A549 (cell line): ENCODE data around the gene FPR1. TPM values are rescaled to one million over a fixed set of nuclear protein-coding genes. Genes with fewer than 3 reads are reported as not detected.

Source experiments
- ATAC-seq, 2 experiments: fragments of 200-7000 bp in 1 of 2; fragments of >200 bp in 1 of 2; cut with Nextera tagmentation in 1 of 2; cut with Tn5 transposase in 1 of 2; 3 replicates each; pipeline versions ENCODE4 v1.8.0 to v1.9.1; 2018 to 2020; ENCODE audit warnings: mild to moderate bottlenecking in 1 of 2, moderate library complexity in 1 of 2
- CTCF ChIA-PET: fragments of 300-600 bp; sonication (Branson Sonifier 250); formaldehyde crosslinking; extraction: SDS; loops from one replicate; lab custom pipeline; 2021; ENCODE audit warnings: antibody characterized with exemption, inconsistent platforms; lab: Yijun Ruan, JAX
- POLR2A ChIA-PET: fragments of 350-600 bp; formaldehyde crosslinking; extraction: SDS; loops from one replicate; lab custom pipeline; 2021; ENCODE audit warnings: antibody characterized with exemption, inconsistent platforms; lab: Yijun Ruan, JAX
- DNase-seq, 2 experiments: peaks; one replicate each; pipeline versions ENCODE4 v3.0.0 to v3.0.0-alpha.2; 2011 to 2016; ENCODE audit warnings: low read depth in 1 of 2, low spot score in 1 of 2
- FAIRE-seq: peaks from 2 replicates; lab custom pipeline; 2011; peaks lifted over from hg19 to GRCh38; lab: Jason Lieb, UNC
- H3K27ac ChIP-seq, 2 experiments: fragments of >200 bp; sonication (Bioruptor Twin); formaldehyde crosslinking; 3 replicates each; pipeline ENCODE4 v1.5.1; 2016 to 2017
- H3K4me1 ChIP-seq: fragments of >200 bp; sonication (Bioruptor Twin); formaldehyde crosslinking; 3 replicates; pipeline ENCODE4 v1.6.1; 2016
- H3K4me2 ChIP-seq: fragments of >200 bp; sonication (Bioruptor Twin); formaldehyde crosslinking; 3 replicates; pipeline ENCODE4 v1.6.1; 2016
- H3K4me3 ChIP-seq: fragments of >200 bp; sonication (Bioruptor Twin); formaldehyde crosslinking; 3 replicates; pipeline ENCODE4 v1.5.1; 2016
- H3K9me3 ChIP-seq: fragments of >200 bp; sonication (Bioruptor Twin); formaldehyde crosslinking; 3 replicates; pipeline ENCODE4 v1.6.1; 2016
- BHLHE40 ChIP-seq: IDR thresholded peaks from 2 replicates; pipeline ENCODE4 v1.6.1; 2012; ENCODE audit warnings: low read depth, low read length, inconsistent platforms
- CBX2 ChIP-seq: fragments of 200-600 bp; sonication (generic); IDR thresholded peaks from 2 replicates; pipeline ENCODE4 v1.6.1; 2016; ENCODE audit warnings: low read depth, mild to moderate bottlenecking, borderline replicate concordance
- CHD4 ChIP-seq: fragments of 200-600 bp; sonication (generic); IDR thresholded peaks from 2 replicates; pipeline ENCODE4 v1.6.1; 2016; ENCODE audit warnings: antibody characterized with exemption, mild to moderate bottlenecking, borderline replicate concordance
- EP300 ChIP-seq, 2 experiments: fragments of >200 bp; sonication (Bioruptor Twin); formaldehyde crosslinking; IDR thresholded peaks; 2 replicates in 1 of 2; 3 replicates in 1 of 2; pipeline ENCODE4 v1.6.1; 2016 to 2017
- ESRRA ChIP-seq: fragments of 150-350 bp; IDR thresholded peaks from 2 replicates; pipeline ENCODE4 v1.6.1; 2014; ENCODE audit warnings: mild to moderate bottlenecking, low read length, borderline replicate concordance
- FOXS1 ChIP-seq: fragments of 250-450 bp; sonication (Bioruptor Pico); IDR thresholded peaks from 2 replicates; pipeline ENCODE4 v1.5.0; 2020; ENCODE audit warnings: mild to moderate bottlenecking, moderate library complexity
- HDAC2 ChIP-seq: fragments of 200-600 bp; sonication (generic); IDR thresholded peaks from 2 replicates; pipeline ENCODE4 v1.6.1; 2016
- KDM5A ChIP-seq: fragments of 200-600 bp; sonication (generic); IDR thresholded peaks from 2 replicates; pipeline ENCODE4 v1.6.1; 2016; ENCODE audit warnings: antibody characterized with exemption, mild to moderate bottlenecking
- MAFK ChIP-seq: fragments of 450-650 bp; IDR thresholded peaks from 2 replicates; pipeline ENCODE4 v1.6.1; 2014; ENCODE audit not compliant: partially characterized antibody
- NFE2L2 ChIP-seq: fragments of 150-350 bp; conservative IDR thresholded peaks from 2 replicates; pipeline ENCODE4 v1.6.1; 2014; ENCODE audit warnings: low read length
- NR3C1 ChIP-seq: fragments of >200 bp; sonication (Bioruptor Twin); formaldehyde crosslinking; IDR thresholded peaks from 3 replicates; pipeline ENCODE4 v1.6.1; 2017
- POLR2A ChIP-seq: IDR thresholded peaks from 2 replicates; pipeline ENCODE4 v1.6.1; 2012; ENCODE audit warnings: mild to moderate bottlenecking, low read length
- POLR2AphosphoS2 ChIP-seq: conservative IDR thresholded peaks from 2 replicates; pipeline ENCODE4 v1.6.1; 2012; ENCODE audit warnings: low read length, improper control_type of control experiment, inconsistent platforms
- RAD21 ChIP-seq, 2 experiments: fragments of >200 bp in 1 of 2; sonication (Bioruptor Twin) in 1 of 2; formaldehyde crosslinking in 1 of 2; IDR thresholded peaks in 1 of 2; conservative IDR thresholded peaks in 1 of 2; 2 replicates in 1 of 2; 3 replicates in 1 of 2; pipeline ENCODE4 v1.6.1; 2012 to 2018; ENCODE audit warnings: inconsistent platforms in 1 of 2
- RARB ChIP-seq: fragments of 250-450 bp; sonication (Bioruptor Pico); IDR thresholded peaks from 2 replicates; pipeline ENCODE4 v1.8.0; 2021; ENCODE audit warnings: mild to moderate bottlenecking, moderate library complexity
- SMC3 ChIP-seq: fragments of >200 bp; sonication (Bioruptor Twin); formaldehyde crosslinking; IDR thresholded peaks from 3 replicates; pipeline ENCODE4 v1.6.1; 2018; ENCODE audit warnings: inconsistent platforms
- TP53 ChIP-seq: fragments of 250-450 bp; sonication (Bioruptor Pico); IDR thresholded peaks from 2 replicates; pipeline ENCODE4 v1.5.0; 2021; ENCODE audit warnings: mild to moderate bottlenecking, moderate library complexity
- ZC3H11A ChIP-seq: fragments of 450-650 bp; IDR thresholded peaks from 2 replicates; pipeline ENCODE4 v1.6.1; 2014; ENCODE audit warnings: antibody characterized with exemption, mild to moderate bottlenecking
- ZNF302 ChIP-seq: fragments of 250-450 bp; sonication (Bioruptor Pico); IDR thresholded peaks from 2 replicates; pipeline ENCODE4 v1.9.0; 2021; ENCODE audit warnings: inconsistent platforms, mild to moderate bottlenecking, moderate library complexity
- WGBS: methylation state at CpG from one replicate; pipeline ENCODE4 v1.1.6; 2017; ENCODE audit errors: missing lambda C conversion rate; 5-methylcytosine and 5-hydroxymethylcytosine counted together
- polyA plus RNA-seq, 4 experiments: library from polyadenylated mRNA; depleted of rRNA in 3 of 4; stranded (reverse); fragments of >200 nt; fragmentation: RNase III in 1 of 4; extraction: RNeasy Plus Mini Kit Qiagen cat#74134 plus additional on column Dnase treatment in 1 of 4; gene quantifications; 2 replicates in 3 of 4; 3 replicates in 1 of 4; pipeline ENCODE4 v1.2.3, GENCODE V29; 2011 to 2017
- TF ChIP-seq, protein P1 (sequence below): IDR thresholded peaks from 2 replicates; pipeline ENCODE4 v1.6.1; 2012
- TF ChIP-seq, protein P2 (sequence below): fragments of >200 bp; sonication (Bioruptor Twin); formaldehyde crosslinking; IDR thresholded peaks from 3 replicates; pipeline ENCODE4 v1.6.1; 2016
- TF ChIP-seq, protein P3 (sequence below): IDR thresholded peaks from 2 replicates; pipeline ENCODE4 v1.6.1; 2012

FPR1 gene
- polyA plus RNA-seq, 2 of the 4 experiments (the other 2 are of a cell fraction): not detected

DNA sequence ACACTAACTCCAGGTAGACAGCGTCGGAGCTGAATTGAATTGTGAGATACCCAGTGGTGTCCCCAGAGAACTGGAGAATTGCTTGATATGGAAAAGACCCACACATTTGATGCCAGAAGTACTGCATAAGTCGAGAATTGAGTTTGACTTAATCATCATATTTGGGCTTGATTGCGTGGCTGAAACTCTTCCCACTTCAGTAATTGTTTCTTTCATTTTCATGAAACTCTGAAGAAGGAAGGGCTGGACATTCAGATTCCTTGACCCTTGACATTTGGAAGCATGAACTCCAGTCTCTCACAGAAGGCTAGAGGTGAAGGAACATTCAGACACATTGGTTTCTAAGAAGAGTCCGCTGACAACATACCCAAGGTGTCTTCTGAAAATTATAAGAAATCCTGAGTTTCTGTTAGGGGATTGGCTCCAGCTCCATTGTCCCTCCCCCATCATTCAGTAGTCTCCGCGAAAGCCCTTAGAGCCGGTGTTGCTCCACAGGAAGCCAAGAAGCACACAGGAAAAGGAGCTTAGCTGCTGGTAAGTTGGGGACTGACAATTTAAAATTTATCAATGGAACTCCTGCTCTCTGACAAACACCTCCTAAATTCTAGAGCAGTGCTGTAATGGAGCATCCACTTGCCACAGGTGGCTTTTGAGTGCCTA is 9.1 kb upstream of the FPR1 start, which contains the start of gene FPR2:
FPR2 (plus strand) TSS at position 484 of the 660 bp plus-strand sequence. CDS start 7,479 bp downstream, outside the sequence.
- Histone ChIP-seq H3K4me2 (no peak within 1 kb of the TSS), H3K27ac (no peak within 1 kb of the TSS), H3K9me3 (peaks cover 24% of the 10 kb centered on the region), H3K4me3 (no peak within 1 kb of the TSS), H3K4me1 (no peaks in the 10 kb centered on the region)
- TF ChIP-seq SMC3: no peak
- ATAC-seq (no peak), DNase-seq (no peak), FAIRE-seq (no peak)
- 36% methylated on average over 8 of the region's 8 CpGs for whole genome bisulfite sequencing
- ChIA-PET CTCF (no interaction called here), POLR2A (no interaction called here)

DNA sequence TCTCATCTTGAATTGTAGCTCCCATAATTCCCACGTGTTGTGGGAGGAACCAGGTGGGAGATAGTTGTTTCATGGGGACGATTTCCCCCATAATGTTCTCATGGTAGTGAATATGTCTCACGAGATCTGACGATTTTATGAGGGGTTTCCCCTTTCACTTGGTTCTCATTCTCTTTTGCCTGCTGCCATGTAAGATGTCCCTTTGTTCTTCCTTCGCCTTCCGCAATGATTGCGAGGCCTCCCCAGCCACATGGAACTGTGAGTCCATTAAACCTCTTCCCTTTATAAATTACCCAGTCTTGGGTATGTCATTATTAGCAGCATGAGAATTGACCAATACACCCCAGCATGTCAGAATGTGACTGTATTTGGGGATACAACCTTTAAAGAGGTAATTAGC is 3.9 kb upstream of the FPR1 start:
- TF ChIP-seq POLR2A (no peak), TP53 (CRISPR knock-in tag) (no peak), NR3C1 (no peak), RARB (CRISPR knock-in tag) (no peak), MAFK (no peak), FOXS1 (CRISPR knock-in tag) (no peak), HDAC2 (no peak), EP300 (IDR thresholded peaks at IDR 0.05) (no peak)
- TF ChIP-seq, protein P1, sequence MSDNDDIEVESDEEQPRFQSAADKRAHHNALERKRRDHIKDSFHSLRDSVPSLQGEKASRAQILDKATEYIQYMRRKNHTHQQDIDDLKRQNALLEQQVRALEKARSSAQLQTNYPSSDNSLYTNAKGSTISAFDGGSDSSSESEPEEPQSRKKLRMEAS: no peak
- ChIA-PET CTCF (interaction anchor here (1.4 kb wide), 1 partner anchor 283 kb away, joined by 4 read pairs; no protein-coding TSS in a partner anchor), POLR2A (no interaction called here)
- 39% methylated on average over 7 of the region's 7 CpGs for WGBS
- H3K4me2 ChIP-seq: no peak overlapping the region
- DNase-seq: no peak
- no peaks in the 10 kb centered on the region for H3K4me1 ChIP-seq
- ATAC-seq: no peak
- H3K4me3 ChIP-seq: no peak overlapping the region
- peaks cover 22% of the 10 kb centered on the region for H3K9me3 ChIP-seq
- no peak for FAIRE-seq
- no peak overlapping the region for H3K27ac ChIP-seq

DNA sequence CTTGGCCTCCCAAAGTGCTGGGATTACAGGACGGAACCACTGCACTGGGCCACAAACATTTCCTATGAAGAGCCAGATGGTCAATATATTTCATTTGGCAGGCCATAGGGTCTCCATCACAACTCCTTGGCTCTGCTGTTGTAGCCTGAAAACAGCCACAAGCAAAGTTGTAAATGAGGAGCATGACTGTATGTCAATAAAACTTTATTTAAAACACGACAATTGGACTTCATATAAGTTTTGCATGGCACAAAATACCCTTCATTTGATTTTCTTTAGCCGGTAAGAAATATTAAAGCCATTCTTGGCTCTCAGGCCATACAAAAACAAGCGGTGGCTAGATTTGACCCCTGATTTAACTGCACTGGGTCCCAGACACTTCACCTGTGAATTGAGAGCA is 3.1 kb upstream of the FPR1 start:
- ATAC-seq: no peak
- no peak for FAIRE-seq
- ChIA-PET CTCF (interaction anchor here (0.6 to 1.5 kb wide), 2 partner anchors 23 to 357 kb away, joined by 3 to 6 read pairs; no protein-coding TSS in a partner anchor), POLR2A (no interaction called here)
- no peak for TF ChIP-seq ZNF302
- no peak for TF ChIP-seq CHD4
- TF ChIP-seq, protein P2, sequence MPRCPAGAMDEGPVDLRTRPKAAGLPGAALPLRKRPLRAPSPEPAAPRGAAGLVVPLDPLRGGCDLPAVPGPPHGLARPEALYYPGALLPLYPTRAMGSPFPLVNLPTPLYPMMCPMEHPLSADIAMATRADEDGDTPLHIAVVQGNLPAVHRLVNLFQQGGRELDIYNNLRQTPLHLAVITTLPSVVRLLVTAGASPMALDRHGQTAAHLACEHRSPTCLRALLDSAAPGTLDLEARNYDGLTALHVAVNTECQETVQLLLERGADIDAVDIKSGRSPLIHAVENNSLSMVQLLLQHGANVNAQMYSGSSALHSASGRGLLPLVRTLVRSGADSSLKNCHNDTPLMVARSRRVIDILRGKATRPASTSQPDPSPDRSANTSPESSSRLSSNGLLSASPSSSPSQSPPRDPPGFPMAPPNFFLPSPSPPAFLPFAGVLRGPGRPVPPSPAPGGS: no peak
- no peak for TF ChIP-seq ESRRA
- no peak for TF ChIP-seq TP53 (CRISPR knock-in tag)
- no peak for TF ChIP-seq KDM5A
- no peak for TF ChIP-seq RAD21 (conservative IDR thresholded peaks at IDR 0.05 in 1 of 2, IDR thresholded peaks at IDR 0.05 in 1 of 2)
- TF ChIP-seq NFE2L2: no peak
- no peak for TF ChIP-seq CBX2
- no peak for TF ChIP-seq FOXS1 (CRISPR knock-in tag)
- TF ChIP-seq ZC3H11A: no peak
- no peak for TF ChIP-seq POLR2AphosphoS2
- TF ChIP-seq, protein P3, sequence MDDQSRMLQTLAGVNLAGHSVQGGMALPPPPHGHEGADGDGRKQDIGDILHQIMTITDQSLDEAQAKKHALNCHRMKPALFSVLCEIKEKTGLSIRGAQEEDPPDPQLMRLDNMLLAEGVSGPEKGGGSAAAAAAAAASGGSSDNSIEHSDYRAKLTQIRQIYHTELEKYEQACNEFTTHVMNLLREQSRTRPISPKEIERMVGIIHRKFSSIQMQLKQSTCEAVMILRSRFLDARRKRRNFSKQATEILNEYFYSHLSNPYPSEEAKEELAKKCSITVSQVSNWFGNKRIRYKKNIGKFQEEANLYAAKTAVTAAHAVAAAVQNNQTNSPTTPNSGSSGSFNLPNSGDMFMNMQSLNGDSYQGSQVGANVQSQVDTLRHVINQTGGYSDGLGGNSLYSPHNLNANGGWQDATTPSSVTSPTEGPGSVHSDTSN: no peak
- no peak for TF ChIP-seq BHLHE40
- Histone ChIP-seq H3K9me3 (peaks cover 20% of the 10 kb centered on the region), H3K4me2 (no peak overlapping the region), H3K4me3 (no peak overlapping the region), H3K27ac (no peak overlapping the region), H3K4me1 (no peaks in the 10 kb centered on the region)
- WGBS: 8% methylated on average over 4 of the region's 4 CpGs
- no peak for DNase-seq
